Esophagus muscularis mucosa (tissue), 4 donors: ENCODE data around the gene CKLF. TPM values are rescaled to one million over a fixed set of nuclear protein-coding genes. Genes with fewer than 3 reads are reported as not detected.
A peak's percentile ranks its signal among the peaks of the same experiment; 100 is the strongest.

Experiments used
- DNase-seq: peaks from one replicate; pipeline ENCODE4 v3.0.0-alpha.2; 2017; ENCODE audit errors: extremely low spot score
- H3K27ac ChIP-seq, 4 donors: fragments of 200-600 bp; sonication (generic); replicated peaks in 1 of 4; 1 replicate in 3 of 4; 2 replicates in 1 of 4; pipeline ENCODE4 v1.5.1; 2016 to 2019; ENCODE audit warnings: mild to moderate bottlenecking in 1 of 4
- H3K27me3 ChIP-seq, 4 donors: fragments of 200-600 bp; sonication (generic); one replicate each; pipeline versions ENCODE4 v1.5.1 to v1.6.0; 2016 to 2019
- H3K36me3 ChIP-seq, 4 donors: fragments of 200-600 bp; sonication (generic); one replicate each; pipeline ENCODE4 v1.5.1; 2016 to 2019
- H3K4me1 ChIP-seq, 4 donors: fragments of 200-600 bp; sonication (generic); one replicate each; pipeline ENCODE4 v1.5.1; 2016 to 2019
- H3K4me3 ChIP-seq, 4 donors: fragments of 200-600 bp; sonication (generic); 1 replicate in 2 of 4; 2 replicates in 2 of 4; pipeline ENCODE4 v1.5.1; 2016 to 2019; ENCODE audit warnings: mild to moderate bottlenecking in 4 of 4, moderate library complexity in 1 of 4
- H3K9me3 ChIP-seq, 4 donors: fragments of 200-600 bp; sonication (generic); 1 replicate in 3 of 4; 2 replicates in 1 of 4; pipeline ENCODE4 v1.5.1; 2016 to 2019
- CTCF ChIP-seq, 3 experiments: fragments of 200-600 bp in 2 of 3; fragments of 450-650 bp in 1 of 3; sonication (generic) in 2 of 3; IDR thresholded peaks; one replicate each; pipeline ENCODE4 v1.5.1; 2017 to 2019; ENCODE audit warnings: antibody characterized with exemption in 3 of 3, mild to moderate bottlenecking in 2 of 3, moderate library complexity in 1 of 3
- EP300 ChIP-seq: sonication (generic); formaldehyde crosslinking; IDR thresholded peaks from one replicate; pipeline ENCODE4 v1.6.1; 2017; ENCODE audit warnings: antibody characterized with exemption
- POLR2A ChIP-seq: fragments of 450-650 bp; IDR thresholded peaks from one replicate; pipeline ENCODE4 v1.6.1; 2017; ENCODE audit warnings: antibody characterized with exemption, moderate library complexity, mild to moderate bottlenecking, low read depth
- POLR2AphosphoS5 ChIP-seq, 2 donors: sonication (generic); formaldehyde crosslinking; IDR thresholded peaks; one replicate each; pipeline ENCODE4 v1.6.1; 2017; ENCODE audit warnings: antibody characterized with exemption in 2 of 2
- WGBS: methylation state at CpG from one replicate; pipeline ENCODE4 v1.1.5; 2018; 5-methylcytosine and 5-hydroxymethylcytosine counted together
- intact Hi-C: fragments of 100-400 bp; cut with DNase I; formaldehyde crosslinking; loops from one replicate; pipeline ENCODE4 v1.15.1; 2023
- total RNA-seq, 4 donors: library from RNA; depleted of rRNA; stranded (reverse); fragments of >200 nt; gene quantifications; one replicate each; pipeline versions ENCODE4 v1.1.0 to v1.2.1, GENCODE V29; 2016

Gene CKLF
- total RNA-seq, 4 donors from 2014 or later: 18.1 to 28.2 (median 24.2) TPM

- TF ChIP-seq POLR2AphosphoS5 (IDR thresholded peaks at IDR 0.05): peak in 1 of 2 donors; percentile 6
- no peak for TF ChIP-seq POLR2A
- TF ChIP-seq EP300: no peak
- no peak for TF ChIP-seq CTCF (IDR thresholded peaks at IDR 0.05)
- peak overlapping the region; percentile 82 to 89 (median 84) for H3K27ac ChIP-seq
- 8% methylated on average over 32 of the region's 32 CpGs for WGBS
- peaks cover 21 to 46% (median 44%) of the 10 kb centered on the region in 4 donors for H3K4me1 ChIP-seq
- peaks cover 0 to 54% (median 0%) of the 10 kb centered on the region in 4 donors for H3K27me3 ChIP-seq
- H3K36me3 ChIP-seq: no peaks in the 10 kb centered on the region
- peak overlapping the region; percentile 64 to 91 (median 72) for H3K4me3 ChIP-seq
- no peaks in the 10 kb centered on the region for H3K9me3 ChIP-seq
- intact Hi-C loops: loop anchor here (5.0 kb wide), 1 partner anchor 196 kb away; no protein-coding TSS in a partner anchor
- DNase-seq: no peak
These were observed 51.4 kb downstream of the CKLF start for GRCh38 chr16:66603537-66604375.

GRCh38 chr16:66604376-66605176, 52.2 kb downstream of the CKLF start, which contains the start of gene CMTM3:
Gene CMTM3, plus strand, starts transcription at chr16:66604704. Its CDS starts 102 bp downstream, at chr16:66604806.
- H3K36me3 ChIP-seq: peaks cover 0 to 7% (median 6%) of the 10 kb centered on the region in 4 donors
- peak within 1 kb of the TSS; percentile 82 to 89 (median 84) for H3K27ac ChIP-seq
- peaks cover 0 to 54% (median 0%) of the 10 kb centered on the region in 4 donors for H3K27me3 ChIP-seq
- TF ChIP-seq POLR2A: no peak
- no peak for TF ChIP-seq EP300
- no peak for TF ChIP-seq POLR2AphosphoS5 (IDR thresholded peaks at IDR 0.05)
- TF ChIP-seq CTCF (IDR thresholded peaks at IDR 0.05): peak; percentile 70 to 79 (median 70)
- no peak for DNase-seq
- WGBS: 2% methylated on average over 30 of the region's 96 CpGs
- H3K4me1 ChIP-seq: peaks cover 25 to 51% (median 48%) of the 10 kb centered on the region in 4 donors
- intact Hi-C loops: loop anchor here (5.0 kb wide), 4 partner anchors 117 to 263 kb away; partner anchors contain the start of gene DYNC1LI2
- no peaks in the 10 kb centered on the region for H3K9me3 ChIP-seq
- H3K4me3 ChIP-seq: peak within 1 kb of the TSS; percentile 64 to 91 (median 72)

- WGBS: 10% methylated on average over 24 of the region's 61 CpGs
- H3K27me3 ChIP-seq: peaks cover 0 to 51% (median 0%) of the 10 kb centered on the region in 4 donors
- H3K4me1 ChIP-seq: peaks cover 25 to 51% (median 48%) of the 10 kb centered on the region in 4 donors
- DNase-seq: no peak
- no peaks in the 10 kb centered on the region for H3K9me3 ChIP-seq
- H3K27ac ChIP-seq: peak overlapping the region; percentile 82 to 89 (median 84)
- peaks cover 7 to 15% (median 14%) of the 10 kb centered on the region in 4 donors for H3K36me3 ChIP-seq
- intact Hi-C loops: loop anchor here (5.0 kb wide), 3 partner anchors 118 to 262 kb away; partner anchors contain the start of gene DYNC1LI2
- TF ChIP-seq CTCF (IDR thresholded peaks at IDR 0.05): no peak
- no peak for TF ChIP-seq EP300
- TF ChIP-seq POLR2A: no peak
- no peak for TF ChIP-seq POLR2AphosphoS5 (IDR thresholded peaks at IDR 0.05)
- H3K4me3 ChIP-seq: peak overlapping the region; percentile 64 to 91 (median 72)
These were observed 53.0 kb downstream of the CKLF start for GRCh38 chr16:66605177-66605978.
